ENCODE measurements around the gene MRPS22.

- TF ChIP-seq CTCF (IDR thresholded peaks at IDR 0.05): no peak
- no peak for TF ChIP-seq POLR2A (IDR thresholded peaks at IDR 0.05)
Measured at GRCh38 chr3:139301654-139302053, 42.2 kb upstream of the MRPS22 start.

All from testis (tissue), 2 donors.